ENCODE results near the gene TECTB. TPM values are rescaled to one million over a fixed set of nuclear protein-coding genes. Genes with fewer than 3 reads are reported as not detected.

Gene TECTB
- total and polyA plus RNA-seq, 2 donors (not counting 1 experiment from before 2014, with no cell fraction given) = not detected

DNA sequence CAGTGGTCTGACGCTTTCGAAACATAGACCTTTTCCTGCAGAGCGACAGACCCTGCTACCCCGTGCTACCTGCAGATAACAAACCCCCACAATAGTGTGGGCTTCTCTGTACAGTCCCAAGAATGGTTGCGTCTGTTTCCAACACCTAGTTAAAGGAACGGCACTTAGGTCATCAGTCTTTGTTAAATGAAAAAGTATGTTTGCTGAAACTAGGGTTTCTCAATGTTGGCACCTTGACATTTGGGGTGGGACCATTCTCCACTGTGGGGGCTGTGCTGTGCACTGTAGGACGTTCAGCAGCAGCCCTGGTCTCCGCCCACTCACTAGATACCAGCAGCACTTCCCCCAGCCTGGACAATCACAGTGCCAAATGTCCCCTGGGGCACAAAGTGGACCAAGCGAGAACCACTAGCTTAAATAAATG is 13.7 kb downstream of the TECTB start:
- no peak overlapping the region for H2AFZ ChIP-seq (ENCODE audit: low read length)
- H3K36me3 ChIP-seq (ENCODE audit: control insufficient read depth, insufficient read depth, low read length) = no peaks in the 10 kb centered on the region
- H3K9ac ChIP-seq (ENCODE audit: insufficient read depth, low read length) = no peak overlapping the region
- TF ChIP-seq, protein P1, sequence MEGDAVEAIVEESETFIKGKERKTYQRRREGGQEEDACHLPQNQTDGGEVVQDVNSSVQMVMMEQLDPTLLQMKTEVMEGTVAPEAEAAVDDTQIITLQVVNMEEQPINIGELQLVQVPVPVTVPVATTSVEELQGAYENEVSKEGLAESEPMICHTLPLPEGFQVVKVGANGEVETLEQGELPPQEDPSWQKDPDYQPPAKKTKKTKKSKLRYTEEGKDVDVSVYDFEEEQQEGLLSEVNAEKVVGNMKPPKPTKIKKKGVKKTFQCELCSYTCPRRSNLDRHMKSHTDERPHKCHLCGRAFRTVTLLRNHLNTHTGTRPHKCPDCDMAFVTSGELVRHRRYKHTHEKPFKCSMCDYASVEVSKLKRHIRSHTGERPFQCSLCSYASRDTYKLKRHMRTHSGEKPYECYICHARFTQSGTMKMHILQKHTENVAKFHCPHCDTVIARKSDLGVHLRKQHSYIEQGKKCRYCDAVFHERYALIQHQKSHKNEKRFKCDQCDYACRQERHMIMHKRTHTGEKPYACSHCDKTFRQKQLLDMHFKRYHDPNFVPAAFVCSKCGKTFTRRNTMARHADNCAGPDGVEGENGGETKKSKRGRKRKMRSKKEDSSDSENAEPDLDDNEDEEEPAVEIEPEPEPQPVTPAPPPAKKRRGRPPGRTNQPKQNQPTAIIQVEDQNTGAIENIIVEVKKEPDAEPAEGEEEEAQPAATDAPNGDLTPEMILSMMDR (conservative IDR thresholded peaks at IDR 0.05 in 1 of 2, IDR thresholded peaks at IDR 0.05 in 1 of 2; ENCODE audit: low read depth in 1 of 2, low read length in 2 of 2) = no peak
- no peak for TF ChIP-seq EZH2 (IDR thresholded peaks at IDR 0.05; ENCODE audit: low read length, missing control alignments)
- no peaks in the 10 kb centered on the region for H3K79me2 ChIP-seq (ENCODE audit: control insufficient read depth, insufficient read depth, low read length)
- H3K27me3 ChIP-seq (ENCODE audit: control insufficient read depth, insufficient read depth, low read length) = no peaks in the 10 kb centered on the region
- H3K4me1 ChIP-seq (ENCODE audit: control insufficient read depth, extremely low read depth, insufficient read depth, low read length) = no peaks in the 10 kb centered on the region
- no peaks in the 10 kb centered on the region for H4K20me1 ChIP-seq (ENCODE audit: control insufficient read depth, extremely low read depth, insufficient read depth, low read length)
- no peaks in the 10 kb centered on the region for H3K9me3 ChIP-seq (ENCODE audit: control insufficient read depth, insufficient read depth, low read depth, low read length)
- no peak overlapping the region for H3K4me2 ChIP-seq (ENCODE audit: extremely low read depth, insufficient read depth, low read length)
- no peak overlapping the region for H3K4me3 ChIP-seq (replicated peaks in 1 of 4; ENCODE audit: control extremely low read depth in 1 of 4, insufficient read depth in 1 of 4, low read depth in 3 of 4, low read length in 4 of 4)
- no peak overlapping the region for H3K27ac ChIP-seq (ENCODE audit: insufficient read depth, low read length)
- DNase-seq (ENCODE audit: low read depth in 2 of 2) = no peak

DNA sequence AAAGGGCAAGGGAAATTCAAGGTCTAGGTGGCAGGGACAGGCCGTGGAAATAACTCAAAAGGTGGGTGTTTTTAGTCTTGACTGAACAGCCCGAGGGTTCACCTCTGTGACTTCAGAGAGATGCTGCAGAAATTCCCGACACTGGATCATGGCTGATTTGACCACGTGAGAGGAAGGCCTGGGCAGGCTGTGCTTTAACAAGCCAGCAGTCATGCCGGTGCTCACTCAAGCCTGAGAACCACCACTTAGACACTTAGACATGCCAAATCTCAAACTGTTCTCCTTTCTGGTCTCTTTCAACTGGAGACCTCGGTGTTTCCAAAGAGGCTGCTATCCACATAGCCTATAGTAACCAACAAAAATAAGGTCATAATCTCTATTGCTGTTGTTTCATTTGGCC is 15.4 kb downstream of the TECTB start:
- no peak overlapping the region for H3K4me2 ChIP-seq (ENCODE audit: extremely low read depth, insufficient read depth, low read length)
- no peaks in the 10 kb centered on the region for H3K9me3 ChIP-seq (ENCODE audit: control insufficient read depth, insufficient read depth, low read depth, low read length)
- H3K4me3 ChIP-seq (replicated peaks in 1 of 4; ENCODE audit: control extremely low read depth in 1 of 4, insufficient read depth in 1 of 4, low read depth in 3 of 4, low read length in 4 of 4) = no peak overlapping the region
- no peak for DNase-seq (ENCODE audit: low read depth in 2 of 2)
- H3K79me2 ChIP-seq (ENCODE audit: control insufficient read depth, insufficient read depth, low read length) = no peaks in the 10 kb centered on the region
- no peak overlapping the region for H3K27ac ChIP-seq (ENCODE audit: insufficient read depth, low read length)
- TF ChIP-seq, protein P1 (conservative IDR thresholded peaks at IDR 0.05 in 1 of 2, IDR thresholded peaks at IDR 0.05 in 1 of 2; ENCODE audit: low read depth in 1 of 2, low read length in 2 of 2) = no peak
- TF ChIP-seq EZH2 (IDR thresholded peaks at IDR 0.05; ENCODE audit: low read length, missing control alignments) = no peak
- no peak overlapping the region for H2AFZ ChIP-seq (ENCODE audit: low read length)
- no peaks in the 10 kb centered on the region for H4K20me1 ChIP-seq (ENCODE audit: control insufficient read depth, extremely low read depth, insufficient read depth, low read length)
- H3K27me3 ChIP-seq (ENCODE audit: control insufficient read depth, insufficient read depth, low read length) = no peaks in the 10 kb centered on the region
- no peaks in the 10 kb centered on the region for H3K4me1 ChIP-seq (ENCODE audit: control insufficient read depth, extremely low read depth, insufficient read depth, low read length)
- H3K9ac ChIP-seq (ENCODE audit: insufficient read depth, low read length) = no peak overlapping the region
- H3K36me3 ChIP-seq (ENCODE audit: control insufficient read depth, insufficient read depth, low read length) = no peaks in the 10 kb centered on the region

DNA sequence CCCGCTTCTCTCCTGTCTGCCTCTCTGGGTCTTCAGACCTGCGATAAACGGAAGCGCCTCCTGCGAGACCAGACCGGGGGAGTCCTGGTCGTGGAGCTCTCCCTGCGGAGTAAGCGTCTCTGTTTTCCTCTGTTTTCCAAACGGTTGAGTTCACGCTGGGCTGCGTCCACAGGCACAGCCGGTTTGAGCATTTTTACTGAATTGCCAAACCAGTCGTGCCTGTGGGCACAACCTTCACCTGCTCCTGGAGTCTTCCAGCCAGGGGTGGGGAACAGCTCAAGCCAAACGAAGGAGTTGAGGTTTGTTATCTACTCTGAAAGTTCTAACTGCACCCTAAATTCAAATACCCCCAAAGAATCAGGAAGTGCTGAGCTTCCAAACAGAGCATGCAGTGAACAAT is 16.3 kb downstream of the TECTB start:
- Histone ChIP-seq H3K9ac (ENCODE audit: insufficient read depth, low read length) (no peak overlapping the region), H3K79me2 (ENCODE audit: control insufficient read depth, insufficient read depth, low read length) (no peaks in the 10 kb centered on the region), H3K27ac (ENCODE audit: insufficient read depth, low read length) (no peak overlapping the region), H3K9me3 (ENCODE audit: control insufficient read depth, insufficient read depth, low read depth, low read length) (no peaks in the 10 kb centered on the region), H3K4me2 (ENCODE audit: extremely low read depth, insufficient read depth, low read length) (no peak overlapping the region), H3K27me3 (ENCODE audit: control insufficient read depth, insufficient read depth, low read length) (no peaks in the 10 kb centered on the region), H4K20me1 (ENCODE audit: control insufficient read depth, extremely low read depth, insufficient read depth, low read length) (no peaks in the 10 kb centered on the region), H3K4me1 (ENCODE audit: control insufficient read depth, extremely low read depth, insufficient read depth, low read length) (no peaks in the 10 kb centered on the region), H2AFZ (ENCODE audit: low read length) (no peak overlapping the region), H3K36me3 (ENCODE audit: control insufficient read depth, insufficient read depth, low read length) (no peaks in the 10 kb centered on the region), H3K4me3 (replicated peaks in 1 of 4; ENCODE audit: control extremely low read depth in 1 of 4, insufficient read depth in 1 of 4, low read depth in 3 of 4, low read length in 4 of 4) (no peak overlapping the region)
- TF ChIP-seq EZH2 (IDR thresholded peaks at IDR 0.05; ENCODE audit: low read length, missing control alignments) = no peak
- TF ChIP-seq, protein P1 (conservative IDR thresholded peaks at IDR 0.05 in 1 of 2, IDR thresholded peaks at IDR 0.05 in 1 of 2; ENCODE audit: low read depth in 1 of 2, low read length in 2 of 2) = no peak
- no peak for DNase-seq (ENCODE audit: low read depth in 2 of 2)
